ENCODE data around the gene GPRC5C.
"Not testable (repeated sequence)": the region's sequence is repeated elsewhere in the genome, so short reads cannot be mapped to it uniquely, and the experiment has no call there.

GPRC5C gene

GRCh38 chr17:74431568-74432423 lies at the start of gene GPRC5C:
GPRC5C (plus strand) TSS chr17:74432088; CDS start chr17:74439777, 7,689 bp downstream.
- no peak for DNase-seq (ENCODE audit: low read depth)

GRCh38 chr17:74383141-74383540 lies 48.7 kb upstream of the GPRC5C start:
- no peak for DNase-seq (ENCODE audit: low read depth)

GRCh38 chr17:74385201-74385600 lies 46.7 kb upstream of the GPRC5C start:
- no peak for DNase-seq (ENCODE audit: low read depth)

GRCh38 chr17:74386386-74386785 lies 45.5 kb upstream of the GPRC5C start:
- no peak for DNase-seq (ENCODE audit: low read depth)

- DNase-seq (ENCODE audit: low read depth) = no peak
Observed at GRCh38 chr17:74387365-74388218, 44.3 kb upstream of the GPRC5C start.

GRCh38 chr17:74389084-74389753 lies 42.7 kb upstream of the GPRC5C start:
- no peak for DNase-seq (ENCODE audit: low read depth)

- DNase-seq (ENCODE audit: low read depth) = no peak
Observed at GRCh38 chr17:74389937-74390679, 41.8 kb upstream of the GPRC5C start.

GRCh38 chr17:74390680-74391653 lies 40.9 kb upstream of the GPRC5C start:
- no peak for DNase-seq (ENCODE audit: low read depth)

- DNase-seq (ENCODE audit: low read depth) = no peak
Observed at GRCh38 chr17:74391771-74392170, 40.1 kb upstream of the GPRC5C start.

GRCh38 chr17:74392848-74393247 lies 39.0 kb upstream of the GPRC5C start:
- no peak for DNase-seq (ENCODE audit: low read depth)

- no peak for DNase-seq (ENCODE audit: low read depth)
Observed at GRCh38 chr17:74393346-74393942, 38.4 kb upstream of the GPRC5C start.

GRCh38 chr17:74394275-74394950 lies 37.5 kb upstream of the GPRC5C start:
- DNase-seq (ENCODE audit: low read depth) = no peak

GRCh38 chr17:74394977-74395376 lies 36.9 kb upstream of the GPRC5C start:
- DNase-seq (ENCODE audit: low read depth) = no peak

- DNase-seq (ENCODE audit: low read depth) = no peak
Observed at GRCh38 chr17:74396567-74396966, 35.3 kb upstream of the GPRC5C start.

- no peak for DNase-seq (ENCODE audit: low read depth)
Observed at GRCh38 chr17:74402048-74402447, 29.8 kb upstream of the GPRC5C start.

GRCh38 chr17:74403512-74404137 lies 28.3 kb upstream of the GPRC5C start:
- DNase-seq (ENCODE audit: low read depth) = no peak

- no peak for DNase-seq (ENCODE audit: low read depth)
Observed at GRCh38 chr17:74404218-74404617, 27.7 kb upstream of the GPRC5C start.

- DNase-seq (ENCODE audit: low read depth) = no peak
Observed at GRCh38 chr17:74404789-74405188, 27.1 kb upstream of the GPRC5C start.

GRCh38 chr17:74405311-74405710 lies 26.6 kb upstream of the GPRC5C start:
- DNase-seq (ENCODE audit: low read depth) = not testable (repeated sequence)

Data from HS-5 (cell line).